Peyer's patch (tissue), 4 donors: ENCODE results near the gene ITK.

Experiments
- CTCF ChIP-seq, 6 experiments: fragments of 450-650 bp in 4 of 6; fragments of 200-600 bp in 2 of 6; sonication (generic) in 1 of 6; IDR thresholded peaks; one replicate each; pipeline ENCODE4 v1.5.1; 2017 to 2019; ENCODE audit warnings: antibody characterized with exemption in 6 of 6, mild to moderate bottlenecking in 3 of 6, moderate library complexity in 1 of 6
- POLR2A ChIP-seq, 2 donors: fragments of 450-650 bp; IDR thresholded peaks; one replicate each; pipeline ENCODE4 v1.5.1; 2017; ENCODE audit warnings: antibody characterized with exemption in 2 of 2, mild to moderate bottlenecking in 2 of 2, moderate library complexity in 2 of 2

DNA sequence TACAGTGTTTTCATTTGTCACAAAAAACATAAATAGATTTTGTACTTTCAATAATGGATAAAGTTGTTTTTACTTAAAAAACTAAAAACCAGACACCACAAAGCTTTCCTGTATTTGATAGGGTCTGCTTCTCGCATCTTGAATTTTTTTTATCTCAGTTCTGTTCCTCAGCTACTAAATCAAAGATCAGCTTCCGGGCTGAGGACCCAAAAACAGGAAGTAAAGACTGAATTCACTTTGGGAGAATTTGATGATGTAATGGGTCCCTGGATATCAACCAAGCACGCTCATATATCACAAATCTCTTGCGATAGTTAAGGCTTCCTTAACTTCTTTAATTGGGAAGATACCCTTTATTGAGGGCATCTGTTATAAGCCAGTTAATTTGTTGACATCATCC lies 24.1 kb downstream of the ITK start:
- TF ChIP-seq CTCF (IDR thresholded peaks at IDR 0.05) (no peak), POLR2A (IDR thresholded peaks at IDR 0.05) (no peak)
